Measurements from ENCODE around the gene LMNB1.

Gene LMNB1

GRCh38 chr5:126745259-126745992 lies 31.5 kb upstream of the LMNB1 start:
- Histone ChIP-seq H3K9me3 (ENCODE audit: insufficient read depth, low read depth, low read length) (no peaks in the 10 kb centered on the region), H3K4me1 (ENCODE audit: insufficient read depth, low read length, poor library complexity, severe bottlenecking) (peaks cover 16% of the 10 kb centered on the region), H3K27me3 (ENCODE audit: insufficient read depth, low read length, poor library complexity, severe bottlenecking) (no peaks in the 10 kb centered on the region), H4K20me1 (ENCODE audit: insufficient read depth, low read length, poor library complexity, severe bottlenecking) (no peaks in the 10 kb centered on the region), H2AFZ (ENCODE audit: low read length) (no peak overlapping the region), H3K4me3 (ENCODE audit: low read length, poor library complexity, severe bottlenecking) (no peak overlapping the region), H3K79me2 (ENCODE audit: insufficient read depth, low read length) (no peaks in the 10 kb centered on the region), H3K9me2 (replicated peaks; ENCODE audit: low read depth, low read length) (no peaks in the 10 kb centered on the region), H3K36me3 (ENCODE audit: insufficient read depth, low read length) (no peaks in the 10 kb centered on the region), H3K4me2 (ENCODE audit: low read depth, low read length, poor library complexity, severe bottlenecking) (no peak overlapping the region), H3F3A (ENCODE audit: low read depth) (no peaks in the 10 kb centered on the region), H3K9ac (ENCODE audit: low read depth, low read length, poor library complexity, severe bottlenecking) (no peak overlapping the region)
- TF ChIP-seq EZH2phosphoT487 (IDR thresholded peaks at IDR 0.05; ENCODE audit: borderline replicate concordance) (no peak), CTCF (conservative IDR thresholded peaks at IDR 0.05; ENCODE audit: low read length) (no peak)

DNA sequence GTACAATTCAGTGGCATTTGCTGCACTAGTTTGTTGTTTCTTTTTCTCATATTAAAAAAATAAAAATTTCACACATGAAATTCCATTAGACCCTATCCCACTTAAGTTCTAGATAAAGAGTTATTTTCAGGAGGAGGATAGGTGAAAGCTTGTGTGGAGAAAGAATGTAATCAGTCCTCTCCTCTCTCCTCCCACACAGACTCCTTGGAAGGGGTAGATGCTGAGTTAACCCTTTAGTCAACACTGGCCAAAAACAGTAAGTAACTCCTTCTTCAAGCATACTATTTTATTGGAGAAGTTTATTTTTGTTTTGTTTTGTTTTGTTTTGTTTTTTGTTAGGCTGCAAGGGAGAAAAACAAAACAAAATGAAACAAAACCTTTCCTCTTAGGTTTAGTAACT lies 30.6 kb upstream of the LMNB1 start:
- H4K20me1 ChIP-seq (ENCODE audit: insufficient read depth, low read length, poor library complexity, severe bottlenecking), result no peaks in the 10 kb centered on the region
- no peak overlapping the region for H2AFZ ChIP-seq (ENCODE audit: low read length)
- TF ChIP-seq CTCF (conservative IDR thresholded peaks at IDR 0.05; ENCODE audit: low read length), result no peak
- no peak for TF ChIP-seq EZH2phosphoT487 (IDR thresholded peaks at IDR 0.05; ENCODE audit: borderline replicate concordance)
- H3K9me2 ChIP-seq (replicated peaks; ENCODE audit: low read depth, low read length), result no peaks in the 10 kb centered on the region
- no peak overlapping the region for H3K4me2 ChIP-seq (ENCODE audit: low read depth, low read length, poor library complexity, severe bottlenecking)
- H3K27me3 ChIP-seq (ENCODE audit: insufficient read depth, low read length, poor library complexity, severe bottlenecking), result no peaks in the 10 kb centered on the region
- H3K4me1 ChIP-seq (ENCODE audit: insufficient read depth, low read length, poor library complexity, severe bottlenecking), result peaks cover 16% of the 10 kb centered on the region
- H3K36me3 ChIP-seq (ENCODE audit: insufficient read depth, low read length), result no peaks in the 10 kb centered on the region
- no peaks in the 10 kb centered on the region for H3K9me3 ChIP-seq (ENCODE audit: insufficient read depth, low read depth, low read length)
- no peak overlapping the region for H3K4me3 ChIP-seq (ENCODE audit: low read length, poor library complexity, severe bottlenecking)
- H3K9ac ChIP-seq (ENCODE audit: low read depth, low read length, poor library complexity, severe bottlenecking), result no peak overlapping the region
- H3F3A ChIP-seq (ENCODE audit: low read depth), result no peaks in the 10 kb centered on the region
- no peaks in the 10 kb centered on the region for H3K79me2 ChIP-seq (ENCODE audit: insufficient read depth, low read length)

GRCh38 chr5:126752081-126752785 lies 24.7 kb upstream of the LMNB1 start:
- Histone ChIP-seq H3K9me2 (replicated peaks; ENCODE audit: low read depth, low read length) (no peaks in the 10 kb centered on the region), H3K9ac (ENCODE audit: low read depth, low read length, poor library complexity, severe bottlenecking) (no peak overlapping the region), H3K9me3 (ENCODE audit: insufficient read depth, low read depth, low read length) (no peaks in the 10 kb centered on the region), H3K4me2 (ENCODE audit: low read depth, low read length, poor library complexity, severe bottlenecking) (no peak overlapping the region), H2AFZ (ENCODE audit: low read length) (no peak overlapping the region), H3K27me3 (ENCODE audit: insufficient read depth, low read length, poor library complexity, severe bottlenecking) (no peaks in the 10 kb centered on the region), H4K20me1 (ENCODE audit: insufficient read depth, low read length, poor library complexity, severe bottlenecking) (no peaks in the 10 kb centered on the region), H3K4me3 (ENCODE audit: low read length, poor library complexity, severe bottlenecking) (no peak overlapping the region), H3K79me2 (ENCODE audit: insufficient read depth, low read length) (no peaks in the 10 kb centered on the region), H3F3A (ENCODE audit: low read depth) (no peaks in the 10 kb centered on the region), H3K4me1 (ENCODE audit: insufficient read depth, low read length, poor library complexity, severe bottlenecking) (peaks cover 24% of the 10 kb centered on the region), H3K36me3 (ENCODE audit: insufficient read depth, low read length) (no peaks in the 10 kb centered on the region)
- TF ChIP-seq CTCF (conservative IDR thresholded peaks at IDR 0.05; ENCODE audit: low read length) (no peak), EZH2phosphoT487 (IDR thresholded peaks at IDR 0.05; ENCODE audit: borderline replicate concordance) (no peak)

Measured in Loucy (cell line).